ENCODE results near the gene FA2H. TPM values are rescaled to one million over a fixed set of nuclear protein-coding genes. Genes with fewer than 3 reads are reported as not detected.
"Not testable (repeated sequence)": the region's sequence is repeated elsewhere in the genome, so short reads cannot be mapped to it uniquely, and the experiment has no call there.

FA2H gene
- total and polyA plus RNA-seq, 5 donors from 2014 or later: 1.8 TPM; not detected in 4

DNA sequence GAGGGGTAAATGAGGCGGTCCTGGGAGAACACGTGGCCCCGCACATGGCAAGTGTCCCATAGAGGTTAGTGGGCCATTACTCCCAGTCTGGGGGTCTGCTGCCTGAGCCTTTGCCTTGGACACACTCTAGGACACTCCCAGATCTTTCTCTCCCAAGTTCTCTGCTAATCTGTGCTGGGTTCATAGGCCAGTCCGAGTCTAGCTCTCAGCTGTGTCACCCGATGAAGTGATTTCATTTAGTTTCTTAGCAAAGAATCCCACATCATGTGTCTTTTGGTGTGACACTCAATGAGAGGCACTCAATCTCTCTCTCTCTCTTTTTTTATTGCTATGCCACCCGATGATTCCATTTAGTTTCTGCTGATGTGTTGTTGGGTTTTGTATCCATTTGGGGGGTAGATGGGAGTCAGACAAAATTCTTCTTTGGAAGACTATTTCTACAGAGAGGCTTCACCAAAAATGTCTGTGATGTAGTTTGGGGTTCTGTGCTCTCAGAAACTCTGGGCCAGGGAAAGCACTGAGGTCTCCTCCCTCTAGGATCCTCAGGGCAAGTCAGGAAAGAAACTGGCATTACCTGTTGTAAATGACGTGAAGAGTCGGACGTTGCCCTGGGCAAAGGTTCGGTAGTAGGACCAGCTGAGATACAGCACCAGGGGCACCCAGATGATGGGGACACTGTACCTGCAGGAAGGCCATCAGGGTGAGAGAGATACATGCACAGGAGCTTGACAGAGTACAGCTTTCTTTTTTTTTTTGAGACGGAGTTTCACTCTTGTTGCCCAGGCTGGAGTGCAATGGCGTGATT is 48.8 kb downstream of the FA2H start:
- no peak overlapping the region for H3K4me3 ChIP-seq (ENCODE audit: low read depth, low read length)
- H3K27ac ChIP-seq (ENCODE audit: insufficient read depth, low read length, poor library complexity, severe bottlenecking): no peak overlapping the region
- peaks cover 4% of the 10 kb centered on the region for H3K4me1 ChIP-seq (ENCODE audit: control insufficient read depth, insufficient read depth, low read length, poor library complexity, severe bottlenecking)
- H3K9me3 ChIP-seq (ENCODE audit: control insufficient read depth in 2 of 2, low read length in 2 of 2): peaks cover 5 to 6% of the 10 kb centered on the region in 2 experiments
- no peak overlapping the region for H3K27ac Mint-ChIP-seq
- H3K4me3 Mint-ChIP-seq: no peak overlapping the region
- peaks cover 0 to 7% (median 3%) of the 10 kb centered on the region in 4 donors for H3K4me1 Mint-ChIP-seq
- H3K36me3 Mint-ChIP-seq: no peaks in the 10 kb centered on the region
- ATAC-seq (ENCODE audit: low read depth in 2 of 2) (no peak), DNase-seq (no peak)
- no peaks in the 10 kb centered on the region for H3K27me3 ChIP-seq (ENCODE audit: control insufficient read depth, insufficient read depth, low read length)
- H3K36me3 ChIP-seq (ENCODE audit: control insufficient read depth, insufficient read depth, low read length): no peaks in the 10 kb centered on the region
- no peaks in the 10 kb centered on the region for H3K27me3 Mint-ChIP-seq
- peaks cover 0 to 10% (median 0%) of the 10 kb centered on the region in 7 donors for H3K9me3 Mint-ChIP-seq

DNA sequence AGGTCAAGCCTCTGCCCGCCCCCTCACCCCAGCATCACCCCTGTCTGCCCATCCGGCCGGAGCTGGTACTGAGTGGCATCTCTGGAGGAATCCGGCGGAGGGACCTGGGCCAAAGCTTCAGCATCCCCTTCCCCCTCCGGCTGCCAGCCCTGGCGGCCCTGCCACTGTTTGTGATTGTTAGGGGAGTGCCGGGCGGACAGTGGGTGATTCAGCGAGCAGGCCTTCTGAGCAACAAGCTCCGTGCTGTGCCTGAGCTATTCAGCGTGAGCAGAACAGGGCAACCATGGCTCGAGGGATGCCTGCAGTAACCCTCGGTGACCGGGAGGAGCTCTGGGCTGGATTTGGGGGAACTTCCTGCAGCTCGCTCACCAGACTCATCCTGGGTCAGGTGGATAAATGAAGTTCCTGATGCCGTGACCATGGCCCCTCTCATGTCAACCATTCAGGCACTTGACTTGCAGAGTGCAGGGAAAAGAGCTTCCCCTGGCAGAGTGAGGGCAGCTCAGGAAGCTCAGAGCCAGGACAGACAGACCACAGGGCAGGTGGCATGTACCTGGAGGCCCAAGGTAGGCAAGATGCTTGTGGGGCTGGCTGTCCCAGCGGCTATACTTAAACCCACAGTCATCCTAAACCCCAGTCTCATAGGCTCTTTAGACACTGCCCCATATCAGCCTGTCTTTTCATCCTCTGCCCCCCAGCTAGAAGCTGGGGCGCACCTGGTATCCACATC is 49.6 kb downstream of the FA2H start:
- H3K4me1 ChIP-seq (ENCODE audit: control insufficient read depth, insufficient read depth, low read length, poor library complexity, severe bottlenecking): peaks cover 1% of the 10 kb centered on the region
- H3K27me3 Mint-ChIP-seq: no peaks in the 10 kb centered on the region
- H3K27ac ChIP-seq (ENCODE audit: insufficient read depth, low read length, poor library complexity, severe bottlenecking): no peak overlapping the region
- H3K27me3 ChIP-seq (ENCODE audit: control insufficient read depth, insufficient read depth, low read length): no peaks in the 10 kb centered on the region
- DNase-seq (no peak), ATAC-seq (ENCODE audit: low read depth in 2 of 2) (no peak)
- H3K9me3 ChIP-seq (ENCODE audit: control insufficient read depth in 2 of 2, low read length in 2 of 2): peaks cover 5 to 6% of the 10 kb centered on the region in 2 experiments
- H3K4me3 Mint-ChIP-seq: no peak overlapping the region
- no peak overlapping the region for H3K27ac Mint-ChIP-seq
- peaks cover 0 to 3% (median 1%) of the 10 kb centered on the region in 4 donors for H3K4me1 Mint-ChIP-seq
- no peaks in the 10 kb centered on the region for H3K36me3 ChIP-seq (ENCODE audit: control insufficient read depth, insufficient read depth, low read length)
- H3K9me3 Mint-ChIP-seq: peaks cover 0 to 10% (median 0%) of the 10 kb centered on the region in 7 donors
- H3K36me3 Mint-ChIP-seq: no peaks in the 10 kb centered on the region
- no peak overlapping the region for H3K4me3 ChIP-seq (ENCODE audit: low read depth, low read length)

DNA sequence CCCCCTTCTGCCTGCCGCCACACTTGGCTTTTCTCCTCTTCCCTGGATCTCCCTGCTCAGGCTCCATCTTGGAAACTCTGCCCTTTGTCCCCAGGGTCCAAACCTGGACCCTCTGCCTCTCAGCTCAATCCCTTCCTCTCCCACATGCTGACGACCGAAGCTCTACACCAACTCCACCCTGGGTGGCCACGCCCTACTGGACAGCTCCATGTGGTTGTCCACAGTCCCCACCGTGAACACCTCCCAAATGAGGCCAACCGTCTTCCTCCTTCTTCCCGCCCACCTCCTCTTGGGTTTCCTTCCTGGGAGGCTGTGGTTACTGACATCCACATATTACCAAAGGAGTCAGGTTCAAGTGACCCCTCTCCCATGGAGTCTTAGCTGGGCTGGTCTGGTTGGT is 51.4 kb downstream of the FA2H start:
- ATAC-seq (ENCODE audit: low read depth in 2 of 2) (no peak), DNase-seq (no peak)
- H3K27ac ChIP-seq (ENCODE audit: insufficient read depth, low read length, poor library complexity, severe bottlenecking): no peak overlapping the region
- H3K4me3 Mint-ChIP-seq: no peak overlapping the region
- no peaks in the 10 kb centered on the region for H3K4me1 Mint-ChIP-seq
- no peak overlapping the region for H3K4me3 ChIP-seq (ENCODE audit: low read depth, low read length)
- no peaks in the 10 kb centered on the region for H3K36me3 Mint-ChIP-seq
- peaks cover 5 to 6% of the 10 kb centered on the region in 2 experiments for H3K9me3 ChIP-seq (ENCODE audit: control insufficient read depth in 2 of 2, low read length in 2 of 2)
- peaks cover 7% of the 10 kb centered on the region for H3K27me3 Mint-ChIP-seq
- peaks cover 0 to 10% (median 2%) of the 10 kb centered on the region in 7 donors for H3K9me3 Mint-ChIP-seq
- no peaks in the 10 kb centered on the region for H3K36me3 ChIP-seq (ENCODE audit: control insufficient read depth, insufficient read depth, low read length)
- H3K4me1 ChIP-seq (ENCODE audit: control insufficient read depth, insufficient read depth, low read length, poor library complexity, severe bottlenecking): no peaks in the 10 kb centered on the region
- no peaks in the 10 kb centered on the region for H3K27me3 ChIP-seq (ENCODE audit: control insufficient read depth, insufficient read depth, low read length)
- no peak overlapping the region for H3K27ac Mint-ChIP-seq

DNA sequence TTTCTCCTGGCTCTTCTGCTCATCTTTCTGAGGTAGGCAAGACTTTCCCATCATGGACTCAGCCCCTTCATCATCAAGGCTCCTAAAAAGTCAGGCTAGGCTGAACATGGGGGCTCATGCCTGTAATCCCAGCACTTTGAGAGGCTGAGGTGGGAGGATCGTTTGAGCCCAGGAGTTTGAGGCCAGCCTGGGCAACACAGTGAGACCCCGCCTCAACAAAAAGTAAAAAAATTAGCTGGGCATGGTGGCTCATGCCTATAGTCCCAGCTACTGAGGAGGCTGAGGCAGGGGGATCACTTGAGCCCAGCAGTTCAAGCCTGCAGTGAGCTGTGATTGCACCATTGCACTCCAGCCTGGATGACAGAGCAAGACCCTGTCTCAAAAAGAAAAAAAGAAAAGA is 52.5 kb downstream of the FA2H start:
- H3K36me3 ChIP-seq (ENCODE audit: control insufficient read depth, insufficient read depth, low read length); H3K4me3 ChIP-seq (ENCODE audit: low read depth, low read length); H3K9me3 Mint-ChIP-seq; H3K27ac ChIP-seq (ENCODE audit: insufficient read depth, low read length, poor library complexity, severe bottlenecking); H3K36me3 Mint-ChIP-seq; H3K9me3 ChIP-seq (ENCODE audit: control insufficient read depth in 2 of 2, low read length in 2 of 2); H3K4me1 ChIP-seq (ENCODE audit: control insufficient read depth, insufficient read depth, low read length, poor library complexity, severe bottlenecking); ATAC-seq (ENCODE audit: low read depth in 2 of 2); H3K27me3 Mint-ChIP-seq; DNase-seq; H3K4me3 Mint-ChIP-seq; H3K27ac Mint-ChIP-seq; H3K4me1 Mint-ChIP-seq; H3K27me3 ChIP-seq (ENCODE audit: control insufficient read depth, insufficient read depth, low read length): not testable (repeated sequence)

DNA sequence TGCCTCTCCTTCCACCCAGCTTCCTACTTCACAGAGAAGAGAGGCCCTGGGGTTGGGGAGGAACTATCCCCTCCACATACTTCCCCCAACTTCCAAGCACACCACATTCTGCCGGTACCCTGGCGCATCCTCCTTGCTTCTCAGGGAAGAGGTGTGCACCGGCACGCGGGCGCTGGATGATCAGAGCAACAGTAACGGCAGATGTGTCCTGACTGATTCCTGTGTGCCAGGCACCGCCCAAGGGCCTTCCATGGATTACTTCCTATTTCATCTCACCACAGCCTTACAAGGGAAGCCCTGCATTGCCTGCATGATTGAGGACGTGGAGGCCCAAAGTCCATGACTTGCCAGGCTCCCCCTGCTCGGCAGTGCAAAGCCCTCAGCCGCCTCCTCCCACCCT is 52.9 kb downstream of the FA2H start:
- H3K27me3 Mint-ChIP-seq: peaks cover 7% of the 10 kb centered on the region
- Histone ChIP-seq H3K27ac (ENCODE audit: insufficient read depth, low read length, poor library complexity, severe bottlenecking) (no peak overlapping the region), H3K9me3 (ENCODE audit: control insufficient read depth in 2 of 2, low read length in 2 of 2) (peaks cover 0 to 2% of the 10 kb centered on the region in 2 experiments), H3K27me3 (ENCODE audit: control insufficient read depth, insufficient read depth, low read length) (no peaks in the 10 kb centered on the region), H3K4me1 (ENCODE audit: control insufficient read depth, insufficient read depth, low read length, poor library complexity, severe bottlenecking) (no peaks in the 10 kb centered on the region), H3K36me3 (ENCODE audit: control insufficient read depth, insufficient read depth, low read length) (no peaks in the 10 kb centered on the region), H3K4me3 (ENCODE audit: low read depth, low read length) (no peak overlapping the region)
- ATAC-seq (ENCODE audit: low read depth in 2 of 2) (no peak), DNase-seq (no peak)
- H3K36me3 Mint-ChIP-seq: no peaks in the 10 kb centered on the region
- H3K4me3 Mint-ChIP-seq: no peak overlapping the region
- H3K4me1 Mint-ChIP-seq: no peaks in the 10 kb centered on the region
- H3K27ac Mint-ChIP-seq: no peak overlapping the region
- H3K9me3 Mint-ChIP-seq: peaks cover 0 to 4% (median 2%) of the 10 kb centered on the region in 7 donors

DNA sequence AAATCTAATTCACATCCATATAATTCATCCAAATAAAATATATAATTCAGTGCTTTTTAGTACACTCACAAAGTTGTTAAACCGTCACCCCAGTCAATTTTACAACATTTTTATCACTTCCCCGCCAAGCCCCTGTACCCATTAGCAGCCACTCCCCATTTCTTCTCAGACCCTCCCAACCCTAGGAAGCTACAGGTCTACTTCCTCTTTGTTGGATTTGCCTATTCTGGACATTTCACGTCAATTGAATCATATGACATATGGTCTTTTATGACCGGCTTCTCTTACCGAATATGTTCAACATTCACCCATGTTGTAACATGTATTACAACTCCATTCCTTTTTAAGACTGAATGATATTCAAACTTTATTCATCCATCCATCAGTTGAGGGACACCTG is 54.0 kb downstream of the FA2H start:
- Mint-ChIP-seq H3K27ac (no peak overlapping the region), H3K9me3 (peaks cover 0 to 2% (median 0%) of the 10 kb centered on the region in 7 donors), H3K4me1 (no peaks in the 10 kb centered on the region), H3K36me3 (no peaks in the 10 kb centered on the region), H3K27me3 (peaks cover 7% of the 10 kb centered on the region), H3K4me3 (no peak overlapping the region)
- Histone ChIP-seq H3K4me1 (ENCODE audit: control insufficient read depth, insufficient read depth, low read length, poor library complexity, severe bottlenecking) (no peaks in the 10 kb centered on the region), H3K27ac (ENCODE audit: insufficient read depth, low read length, poor library complexity, severe bottlenecking) (no peak overlapping the region), H3K9me3 (ENCODE audit: control insufficient read depth in 2 of 2, low read length in 2 of 2) (no peaks in the 10 kb centered on the region), H3K36me3 (ENCODE audit: control insufficient read depth, insufficient read depth, low read length) (no peaks in the 10 kb centered on the region), H3K4me3 (ENCODE audit: low read depth, low read length) (no peak overlapping the region), H3K27me3 (ENCODE audit: control insufficient read depth, insufficient read depth, low read length) (no peaks in the 10 kb centered on the region)
- DNase-seq (no peak), ATAC-seq (ENCODE audit: low read depth in 2 of 2) (no peak)

DNA sequence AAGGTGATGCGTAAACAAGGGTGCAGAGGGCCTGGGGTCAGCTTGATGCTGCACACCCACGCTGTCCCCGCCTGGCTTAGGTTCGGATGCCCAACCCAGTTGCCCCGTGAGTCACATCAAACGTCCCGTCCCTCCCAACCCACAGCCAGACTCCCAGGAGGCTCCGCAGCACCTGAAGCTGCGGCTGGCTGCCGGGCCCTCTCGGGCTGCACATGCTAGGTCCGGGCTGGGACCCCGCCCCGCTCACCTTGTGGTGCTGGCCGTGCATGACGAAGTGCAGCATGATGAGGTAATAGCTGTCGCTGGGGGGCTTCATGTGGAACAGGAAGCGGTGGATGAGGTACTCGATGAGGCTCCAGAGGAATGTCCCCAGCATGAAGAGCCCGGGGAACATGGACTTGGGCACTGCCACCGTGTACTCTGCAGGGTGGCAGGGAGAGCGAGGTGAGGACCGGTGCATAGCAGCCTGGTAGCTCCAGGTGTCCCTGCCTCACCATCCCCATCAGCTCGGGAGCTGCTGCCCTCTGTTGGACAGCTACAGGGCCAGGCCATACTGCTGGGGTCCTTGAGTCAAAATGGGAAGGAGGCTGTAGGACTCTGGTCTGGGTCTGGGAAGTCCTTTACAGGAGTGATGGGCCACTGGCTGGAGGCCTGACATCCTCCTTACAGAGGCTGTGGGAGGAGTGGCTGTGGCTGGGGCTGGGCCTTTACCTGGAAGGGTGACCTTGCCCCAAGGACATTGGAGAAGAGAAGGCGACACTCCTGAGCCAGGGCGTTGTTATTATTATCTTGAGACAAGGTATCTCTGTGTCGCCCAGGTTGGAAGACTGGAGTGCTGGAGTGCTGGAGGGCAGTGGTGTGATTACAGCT is 55.6 kb downstream of the FA2H start:
- H3K9me3 Mint-ChIP-seq: peaks cover 0 to 2% (median 0%) of the 10 kb centered on the region in 7 donors

More for the DNA sequence above, 55.6 kb downstream of the FA2H start:
- Histone ChIP-seq H3K4me3 (ENCODE audit: low read depth, low read length) (no peak overlapping the region), H3K27me3 (ENCODE audit: control insufficient read depth, insufficient read depth, low read length) (no peaks in the 10 kb centered on the region), H3K36me3 (ENCODE audit: control insufficient read depth, insufficient read depth, low read length) (no peaks in the 10 kb centered on the region), H3K9me3 (ENCODE audit: control insufficient read depth in 2 of 2, low read length in 2 of 2) (no peaks in the 10 kb centered on the region), H3K4me1 (ENCODE audit: control insufficient read depth, insufficient read depth, low read length, poor library complexity, severe bottlenecking) (no peaks in the 10 kb centered on the region), H3K27ac (ENCODE audit: insufficient read depth, low read length, poor library complexity, severe bottlenecking) (no peak overlapping the region)
- DNase-seq (no peak), ATAC-seq (ENCODE audit: low read depth in 2 of 2) (peak in 1 of 2 donors; percentile 18)
- H3K27ac Mint-ChIP-seq: no peak overlapping the region
- no peaks in the 10 kb centered on the region for H3K4me1 Mint-ChIP-seq
- no peak overlapping the region for H3K4me3 Mint-ChIP-seq
- H3K27me3 Mint-ChIP-seq: peaks cover 7% of the 10 kb centered on the region
- H3K36me3 Mint-ChIP-seq: no peaks in the 10 kb centered on the region
